HL-60/S4 (cell line): ENCODE measurements around the gene PIP4P1.
"Not testable (repeated sequence)": the region's sequence is repeated elsewhere in the genome, so short reads cannot be mapped to it uniquely, and the experiment has no call there.

Source experiments
- in situ Hi-C: fragments of 300-500 bp; cut with MboI; formaldehyde crosslinking; loops from 2 replicates; pipeline ENCODE4 v1.14.3; 2022; ENCODE audit warnings: low sequenced_read_pairs

Gene PIP4P1

DNA sequence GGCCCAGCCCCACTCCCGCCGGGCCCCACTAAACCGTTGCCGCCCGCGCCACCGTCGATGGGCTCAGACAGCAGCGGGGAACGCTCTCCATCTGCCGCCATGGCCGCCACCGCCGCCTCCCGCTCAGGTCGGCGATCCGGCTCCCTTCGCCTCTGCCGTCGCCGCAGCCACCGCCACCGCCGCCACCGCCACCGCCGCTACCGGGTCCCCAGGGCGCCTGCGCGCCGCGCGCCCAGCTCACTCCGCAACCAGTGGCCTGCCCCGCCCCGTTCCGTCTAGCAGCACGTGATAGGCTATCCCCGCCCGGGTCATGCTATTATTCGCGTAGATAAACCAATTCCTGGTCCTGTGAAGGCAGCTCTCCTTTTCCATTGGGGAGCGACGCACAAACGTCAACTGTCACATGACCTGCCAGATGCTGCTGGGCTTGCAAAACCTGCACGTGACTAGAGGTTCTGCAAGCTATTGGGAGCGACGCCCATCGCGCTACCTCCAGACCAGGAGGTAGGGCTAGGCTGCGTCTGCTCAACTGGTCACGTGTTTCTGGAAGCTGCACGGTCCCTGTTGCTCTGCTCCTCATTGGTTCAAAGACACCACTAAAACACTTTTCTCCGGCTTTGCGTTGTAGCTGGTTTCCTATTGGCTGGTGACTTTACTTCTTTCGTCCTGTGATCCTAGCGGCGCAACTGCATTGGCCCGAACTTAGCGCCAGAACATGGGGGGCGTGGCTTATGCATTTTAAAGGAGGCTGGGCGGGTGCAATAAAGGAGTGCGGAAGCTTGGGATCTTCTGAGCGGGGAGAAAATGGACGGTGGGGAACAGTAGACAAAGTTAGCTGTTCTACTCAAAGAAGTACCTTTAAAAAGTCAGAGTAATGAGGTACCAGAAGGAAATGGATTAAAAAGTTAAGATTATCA is at the start of gene PIP4P1:
TSS of gene PIP4P1 (minus strand) at position 210 of the 917 bp plus-strand sequence. CDS start at position 101, 109 bp downstream.
- in situ Hi-C loops, result loop anchor here (10.0 kb wide), 1 partner anchor 143 kb away; no protein-coding TSS in a partner anchor

DNA sequence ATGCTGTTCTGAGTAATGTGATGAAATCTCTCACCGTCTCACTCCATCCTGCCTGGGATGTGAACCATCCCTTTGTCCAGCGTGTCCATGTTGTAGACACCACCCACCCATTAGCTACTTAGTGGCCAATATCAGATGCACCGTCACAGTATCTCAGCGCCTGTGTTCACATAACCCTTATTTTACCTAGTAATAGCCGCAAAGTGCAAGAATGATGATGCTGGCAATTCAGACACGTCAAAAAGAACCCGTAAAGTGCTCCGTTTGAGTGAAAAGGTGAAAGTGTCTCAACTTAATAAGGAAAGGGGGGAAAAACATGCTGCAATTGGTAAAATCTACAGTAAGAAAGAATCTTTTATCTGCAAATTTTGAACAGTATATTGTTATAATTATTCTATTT is 47.1 kb upstream of the PIP4P1 start:
- in situ Hi-C loops, result no loop called here

DNA sequence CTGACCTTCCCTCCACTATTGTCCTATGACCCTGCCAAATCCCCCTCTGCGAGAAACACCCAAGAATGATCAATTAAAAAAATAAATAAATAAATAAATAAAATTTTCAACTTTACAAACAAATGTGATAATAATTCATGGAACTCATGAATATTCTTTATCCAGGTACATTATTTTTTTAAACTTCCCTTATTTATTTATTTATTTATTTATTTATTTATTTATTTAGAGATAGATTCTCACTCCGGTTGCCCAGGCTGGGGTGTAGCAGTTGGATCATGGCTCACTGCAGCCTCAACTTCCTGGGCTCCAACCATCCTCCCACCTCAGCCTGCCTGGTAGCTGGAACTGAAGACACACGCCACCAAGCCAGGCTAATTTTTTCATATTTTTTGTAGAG is 46.3 kb upstream of the PIP4P1 start:
- in situ Hi-C loops, result not testable (repeated sequence)

DNA sequence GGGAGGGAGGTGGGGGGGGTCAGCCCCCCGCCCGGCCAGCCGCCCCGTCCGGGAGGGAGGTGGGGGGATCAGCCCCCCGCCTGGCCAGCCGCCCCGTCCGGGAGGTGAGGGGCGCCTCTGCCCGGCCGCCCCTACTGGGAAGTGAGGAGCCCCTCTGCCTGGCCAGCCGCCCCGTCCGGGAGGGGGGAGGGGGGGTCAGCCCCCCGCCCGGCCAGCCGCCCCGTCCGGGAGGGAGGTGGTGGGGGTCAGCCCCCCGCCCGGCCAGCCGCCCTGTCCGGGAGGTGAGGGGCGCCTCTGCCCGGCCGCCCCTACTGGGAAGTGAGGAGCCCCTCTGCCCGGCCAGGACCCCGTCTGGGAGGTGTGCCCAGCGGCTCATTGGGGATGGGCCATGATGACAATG is 45.5 kb upstream of the PIP4P1 start:
- in situ Hi-C loops, result not testable (repeated sequence)

DNA sequence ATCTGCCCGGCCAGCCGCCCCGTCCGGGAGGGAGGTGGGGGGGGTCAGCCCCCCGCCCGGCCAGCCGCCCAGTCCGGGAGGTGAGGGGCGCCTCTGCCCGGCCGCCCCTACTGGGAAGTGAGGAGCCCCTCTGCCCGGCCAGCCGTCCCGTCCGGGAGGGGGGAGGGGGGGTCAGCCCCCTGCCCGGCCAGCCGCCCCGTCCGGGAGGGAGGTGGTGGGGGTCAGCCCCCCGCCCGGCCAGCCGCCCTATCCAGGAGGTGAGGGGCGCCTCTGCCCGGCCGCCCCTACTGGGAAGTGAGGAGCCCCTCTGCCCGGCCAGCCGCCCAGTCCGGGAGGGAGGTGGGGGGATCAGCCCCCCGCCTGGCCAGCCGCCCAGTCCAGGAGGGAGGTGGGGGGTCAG is 45.0 kb upstream of the PIP4P1 start:
- in situ Hi-C loops, result not testable (repeated sequence)

DNA sequence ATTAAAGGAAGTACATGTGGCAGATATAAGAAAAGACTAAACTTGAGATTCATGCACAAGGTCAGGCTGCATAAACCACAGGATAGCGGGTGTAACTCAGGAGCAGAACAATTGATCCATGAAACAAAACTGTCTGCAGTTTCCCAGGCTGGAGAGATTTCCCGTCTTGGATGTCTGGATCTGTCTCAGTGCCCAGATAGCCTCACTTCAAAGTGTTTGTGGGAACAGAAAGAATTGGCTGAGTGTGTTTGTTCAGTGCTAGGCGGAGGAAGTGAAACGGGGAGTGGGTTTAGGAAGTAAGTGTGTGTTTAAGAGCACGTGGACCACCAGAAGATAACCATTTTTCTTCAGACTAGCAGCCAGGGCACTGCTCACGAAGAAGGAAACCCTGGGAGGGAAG is 42.7 kb upstream of the PIP4P1 start:
- in situ Hi-C loops, result no loop called here

DNA sequence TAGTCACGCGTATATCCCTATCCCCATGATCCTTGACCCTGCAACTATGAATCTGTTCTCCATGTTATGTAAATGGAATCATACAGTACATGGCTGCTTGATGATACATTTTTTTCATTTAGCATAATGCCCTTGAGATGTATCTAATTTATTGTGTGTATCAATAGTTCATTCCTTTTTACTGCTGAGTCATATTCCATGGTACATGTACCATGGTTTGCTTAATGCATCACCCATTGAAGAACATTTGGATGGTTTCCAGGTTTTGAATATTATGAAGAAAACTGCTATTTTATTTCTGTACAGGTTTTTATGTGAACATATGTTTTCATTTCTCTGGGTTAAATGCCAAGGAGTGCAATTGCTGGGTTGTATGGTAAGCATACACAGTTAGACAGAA is 40.1 kb upstream of the PIP4P1 start:
- in situ Hi-C loops, result no loop called here

DNA sequence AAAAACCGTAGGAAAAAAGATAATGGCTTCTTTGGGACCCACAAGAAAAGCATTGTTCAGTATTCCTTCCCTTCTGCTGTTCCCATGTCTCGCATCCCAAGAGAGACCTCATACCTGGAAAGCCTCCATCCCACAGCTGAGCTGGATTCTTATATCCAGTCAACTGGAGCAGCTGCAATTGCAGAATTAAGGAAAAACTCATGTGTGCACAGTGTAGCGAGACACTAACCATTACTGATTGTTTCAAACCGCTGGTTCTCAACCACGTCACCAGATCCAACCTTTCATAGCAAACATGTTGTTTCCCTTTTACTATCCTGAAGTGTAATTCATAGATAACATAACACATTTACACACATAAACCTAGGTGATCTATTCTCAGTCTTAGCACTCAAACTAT is 38.6 kb upstream of the PIP4P1 start:
- in situ Hi-C loops, result no loop called here

DNA sequence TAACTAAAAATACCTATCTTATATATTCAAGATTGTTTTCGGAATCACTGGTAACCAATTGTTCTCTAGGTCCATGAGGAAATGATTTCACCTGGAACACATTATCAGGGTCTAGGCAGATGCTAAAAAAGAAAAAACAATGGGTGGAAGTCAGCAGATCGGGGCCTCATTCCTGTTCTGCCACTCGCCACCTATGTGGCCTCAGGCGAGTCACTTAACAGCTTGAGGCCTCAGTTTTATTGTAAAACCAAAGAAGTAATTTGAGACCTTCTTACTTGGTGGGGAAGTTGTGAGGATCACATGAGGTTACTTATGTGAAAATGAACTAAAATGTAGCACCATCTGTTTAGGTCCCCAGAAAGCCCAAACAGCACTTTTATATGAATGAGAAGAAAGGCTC is 37.9 kb upstream of the PIP4P1 start:
- in situ Hi-C loops, result no loop called here

DNA sequence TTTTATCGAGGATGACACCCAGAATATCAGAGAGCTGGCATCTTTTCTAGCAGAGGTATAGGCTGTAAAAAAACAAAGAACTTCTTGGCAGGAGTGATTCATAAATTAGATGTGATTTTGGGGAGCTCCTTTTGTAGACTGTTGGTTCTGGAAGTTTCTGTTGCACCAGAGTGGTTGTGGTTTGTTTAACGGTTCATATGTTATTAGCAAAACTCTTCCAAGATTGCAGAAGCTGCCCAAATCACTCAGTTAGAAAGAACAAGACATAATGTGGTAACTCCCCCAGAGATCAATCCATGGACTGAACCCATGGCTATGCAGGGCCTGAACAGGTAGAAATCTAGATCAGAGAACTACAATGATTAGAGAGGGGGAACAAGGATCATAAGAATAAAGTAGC is 37.4 kb upstream of the PIP4P1 start:
- in situ Hi-C loops, result no loop called here

DNA sequence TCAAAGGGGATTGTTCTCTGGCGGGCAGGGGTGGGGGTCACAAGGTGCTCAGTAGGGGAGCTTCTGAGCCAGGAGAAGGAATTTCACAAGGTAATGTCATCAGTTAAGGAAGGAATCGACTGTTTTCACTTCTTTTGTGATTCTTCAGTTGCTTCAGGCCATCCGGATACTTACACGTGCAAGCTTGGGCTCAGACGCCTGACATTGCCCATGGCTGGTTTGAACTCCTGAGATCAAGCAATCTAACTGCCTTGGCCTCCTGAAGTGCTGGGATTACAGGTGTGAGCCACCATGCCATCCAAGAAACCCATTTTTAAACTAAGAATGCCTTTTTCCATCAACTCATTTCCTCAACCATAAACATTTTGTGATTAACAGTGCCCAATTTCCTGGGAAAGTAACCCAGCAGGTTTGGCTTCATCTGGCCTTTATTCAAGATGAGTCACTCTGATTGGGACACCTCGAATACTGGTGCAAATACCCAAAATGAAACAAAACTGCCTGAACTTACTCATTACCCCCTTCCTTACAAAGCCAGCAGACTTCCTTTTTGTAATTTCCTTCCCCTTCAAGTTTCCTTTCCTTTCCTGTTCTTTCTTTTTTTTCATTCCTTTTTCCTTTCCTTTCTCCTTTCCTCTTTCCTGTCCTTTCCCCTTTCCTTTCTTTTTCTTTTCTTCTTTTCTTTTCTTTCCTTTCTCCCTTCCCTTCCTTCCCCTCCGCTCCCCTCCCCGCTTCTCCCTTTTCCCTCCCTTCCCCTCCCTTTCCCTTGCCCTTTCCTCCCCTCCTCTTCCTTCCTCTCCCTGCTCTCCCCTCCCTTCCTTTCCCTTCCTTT is 33.9 kb upstream of the PIP4P1 start:
- in situ Hi-C loops, result no loop called here

DNA sequence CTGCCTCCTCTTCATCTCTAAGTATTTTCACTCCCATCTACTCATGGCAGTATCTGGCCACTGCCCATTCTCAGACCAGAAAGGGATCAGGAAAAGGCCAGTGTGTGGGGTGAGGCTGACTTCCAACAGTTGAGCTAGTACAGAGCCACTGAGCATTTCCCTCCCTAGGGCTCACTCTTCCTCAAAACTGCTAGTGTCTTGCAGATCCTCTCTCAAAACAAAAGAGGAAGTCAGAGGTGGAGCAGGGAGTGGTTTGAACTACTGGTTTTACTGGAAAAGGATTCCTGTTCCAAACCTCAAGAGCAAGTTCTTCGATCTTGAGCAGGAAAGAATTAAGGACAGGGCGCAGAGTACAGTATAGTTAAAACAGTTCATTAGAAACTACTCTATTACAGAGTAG is 32.4 kb upstream of the PIP4P1 start:
- in situ Hi-C loops, result no loop called here

DNA sequence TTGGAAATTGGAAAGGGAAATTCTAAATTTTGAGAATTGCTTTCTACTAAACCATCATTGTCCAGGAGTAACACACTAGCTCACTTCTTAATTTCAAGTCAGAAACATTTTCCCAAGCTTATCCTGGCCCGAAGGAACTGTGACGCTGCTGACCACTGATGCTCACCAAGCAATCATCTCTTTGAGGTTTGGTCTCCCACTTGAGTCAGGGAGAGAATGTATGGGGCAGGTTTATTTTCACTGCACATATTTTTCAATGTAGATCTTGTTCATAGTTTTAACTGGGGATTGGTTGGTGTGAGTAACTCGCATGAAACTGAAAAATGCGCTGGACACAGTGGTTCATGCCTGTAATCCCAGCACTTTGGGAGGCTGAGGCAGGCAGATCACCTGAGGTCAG is 31.3 kb upstream of the PIP4P1 start:
- in situ Hi-C loops, result no loop called here

DNA sequence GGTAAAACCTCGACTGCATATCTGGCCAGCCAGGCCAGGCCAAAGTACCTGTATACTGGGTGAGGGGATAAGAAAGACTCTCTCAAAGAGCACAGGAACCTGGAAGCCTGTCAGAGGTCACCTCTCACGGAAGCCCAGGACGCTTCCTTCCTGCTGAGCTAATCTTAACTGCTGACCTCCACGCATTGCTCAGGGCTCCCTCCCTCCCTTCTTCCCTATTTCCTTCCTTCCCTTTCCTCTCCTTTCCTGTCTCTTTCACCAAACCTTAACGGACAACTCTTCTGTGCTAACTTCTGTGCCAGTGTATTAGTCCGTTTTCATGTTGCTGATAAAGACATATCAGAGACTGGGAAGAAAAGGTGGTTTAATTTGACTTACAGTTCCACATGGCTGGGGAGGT is 29.3 kb upstream of the PIP4P1 start:
- in situ Hi-C loops, result no loop called here

DNA sequence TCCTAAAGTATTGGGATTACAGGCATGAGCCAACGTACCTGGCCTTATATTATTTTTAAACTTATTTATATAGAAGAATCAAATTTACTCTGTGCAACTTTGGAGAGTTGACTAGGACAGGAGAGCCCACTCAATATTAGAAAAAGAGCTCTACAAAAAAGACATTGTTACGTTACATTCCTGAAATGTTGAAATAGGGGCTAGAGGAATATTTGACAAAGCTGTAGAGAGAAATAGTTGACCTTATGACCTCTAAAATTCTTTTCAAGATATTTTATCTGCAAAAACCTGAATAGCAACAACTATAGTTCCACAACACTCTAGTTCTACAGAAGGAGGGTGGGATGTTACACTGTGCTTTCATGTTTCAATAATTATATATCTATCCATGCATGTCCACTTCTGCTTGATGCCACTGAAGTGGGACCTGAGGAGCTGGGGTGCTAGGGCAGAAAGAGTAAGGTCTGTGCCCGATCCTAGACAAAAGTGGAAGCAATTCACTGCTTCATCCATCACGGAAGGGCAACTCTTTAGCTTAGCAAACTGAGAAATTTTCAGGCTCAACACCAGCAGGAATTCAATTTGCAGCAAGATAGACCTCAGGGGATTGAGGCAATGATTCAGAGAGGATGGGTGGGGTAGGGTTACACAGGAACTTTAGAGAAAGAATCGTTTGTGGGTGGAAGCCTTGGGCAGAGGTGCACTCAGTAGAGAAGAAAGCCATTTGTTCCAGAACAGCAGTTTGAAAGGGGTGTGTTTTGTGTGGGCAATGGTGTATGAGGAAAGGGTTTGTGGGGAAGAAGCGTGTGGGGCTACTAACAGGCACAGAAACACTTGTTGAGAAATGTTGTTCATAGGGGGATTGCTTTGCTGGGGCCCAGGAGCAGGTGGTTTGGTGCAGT is 28.1 kb upstream of the PIP4P1 start:
- in situ Hi-C loops, result no loop called here

DNA sequence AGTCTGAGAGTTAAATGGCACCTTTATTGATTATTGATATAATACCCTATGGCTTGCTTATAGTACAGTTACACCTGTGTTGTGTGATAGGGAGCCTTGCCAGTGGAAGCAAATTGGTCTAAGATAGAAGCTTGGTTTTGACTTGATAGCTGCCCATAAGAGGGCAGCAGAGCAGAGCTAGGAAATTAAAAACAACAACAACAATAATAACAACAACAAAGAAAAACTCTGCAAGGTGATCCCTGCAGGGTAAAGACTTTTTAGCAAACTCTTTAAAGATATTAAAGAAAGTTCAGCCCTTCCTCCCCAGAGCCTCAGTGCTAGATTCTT is 26.1 kb upstream of the PIP4P1 start:
- in situ Hi-C loops, result no loop called here

DNA sequence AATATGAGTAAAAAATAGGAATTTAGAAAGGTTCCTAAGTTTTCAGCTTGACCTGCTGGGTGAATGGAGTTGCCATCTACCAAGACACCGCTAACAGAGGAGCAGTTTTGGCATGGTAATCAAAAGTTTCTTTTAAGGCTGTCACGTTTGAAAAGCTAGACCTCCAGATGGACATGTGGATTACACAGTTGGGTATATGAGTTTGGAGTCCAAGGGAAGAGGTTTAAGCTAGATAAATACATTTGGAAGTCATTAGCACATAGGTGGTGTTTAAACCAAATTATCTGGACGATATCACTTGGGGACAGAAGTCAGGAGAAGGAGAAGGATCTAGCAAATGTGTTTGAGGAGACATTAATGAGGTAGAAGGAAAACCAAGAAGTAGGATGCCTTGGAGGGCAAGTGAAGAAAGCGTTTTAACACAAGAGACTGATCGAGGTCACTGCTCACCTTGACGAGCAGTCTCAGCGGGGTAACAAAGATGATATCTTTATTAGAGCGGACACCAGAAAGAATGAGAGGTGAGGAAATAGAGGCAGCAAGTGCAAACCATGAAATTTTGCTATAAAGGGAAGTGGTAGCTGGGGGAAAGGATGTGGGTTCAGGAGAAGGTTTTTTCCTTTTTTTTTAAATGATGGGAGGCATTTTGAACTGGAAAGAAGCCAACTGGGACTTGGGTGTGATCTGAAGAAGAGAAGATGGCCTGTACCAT is 25.6 kb upstream of the PIP4P1 start:
- in situ Hi-C loops, result no loop called here

DNA sequence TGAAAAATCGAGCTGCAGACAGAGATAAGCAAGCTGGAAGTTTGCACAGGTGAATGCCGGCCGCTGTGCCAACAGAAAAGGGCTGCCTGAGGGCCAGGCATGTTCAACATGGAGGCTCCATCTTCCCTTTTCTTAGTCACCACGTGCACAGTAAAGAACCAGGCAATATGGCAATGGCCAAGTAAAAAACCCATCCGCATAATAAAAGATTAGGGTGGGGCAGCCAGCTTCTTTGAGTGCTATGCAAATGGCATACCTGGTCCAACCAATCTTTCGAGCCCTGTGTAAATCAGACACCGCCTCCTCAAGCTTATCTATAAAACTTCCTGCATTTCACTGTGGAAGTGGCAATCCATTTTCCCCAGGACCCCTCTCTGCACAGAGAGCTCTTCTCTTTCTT is 24.7 kb upstream of the PIP4P1 start:
- in situ Hi-C loops, result no loop called here

DNA sequence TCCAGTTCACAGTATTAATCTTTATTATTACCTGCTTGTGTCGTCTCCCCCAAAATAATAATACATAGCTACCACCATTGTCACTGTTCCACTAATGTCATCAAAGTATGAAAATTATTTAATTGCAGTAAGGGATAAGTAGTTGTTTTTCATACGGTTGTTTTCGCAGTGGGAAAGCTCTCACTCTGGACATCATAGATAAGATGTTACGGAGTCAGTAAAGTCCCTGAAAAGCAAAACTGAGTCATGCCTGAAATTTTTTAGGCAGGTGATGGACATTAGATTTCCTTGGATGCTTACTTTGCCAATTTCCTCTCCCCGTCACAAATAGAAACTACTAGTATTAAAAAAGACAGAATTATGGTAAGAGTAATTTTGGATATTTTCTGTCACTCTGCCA is 21.1 kb upstream of the PIP4P1 start:
- in situ Hi-C loops, result no loop called here

DNA sequence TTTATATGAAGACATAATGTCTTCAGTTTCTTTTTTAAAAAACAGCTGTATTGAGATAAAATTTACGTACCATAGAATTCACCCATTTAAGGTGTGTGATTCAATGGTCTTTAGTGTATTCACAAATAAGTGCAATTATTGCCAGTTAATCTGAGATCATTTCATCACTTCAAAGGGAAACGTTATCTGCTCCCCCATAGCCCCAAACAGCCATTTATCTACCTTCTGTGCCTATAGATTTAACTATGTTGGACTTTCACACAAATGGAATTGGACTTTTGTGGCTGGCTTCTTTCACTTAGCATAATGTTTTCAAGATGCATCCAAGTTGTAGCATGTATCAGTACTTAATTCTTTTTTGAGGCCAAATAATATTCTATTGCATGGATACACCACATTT is 17.7 kb upstream of the PIP4P1 start:
- in situ Hi-C loops, result no loop called here
